ENCODE measurements around the gene CHD5.

CHD5 gene

DNA sequence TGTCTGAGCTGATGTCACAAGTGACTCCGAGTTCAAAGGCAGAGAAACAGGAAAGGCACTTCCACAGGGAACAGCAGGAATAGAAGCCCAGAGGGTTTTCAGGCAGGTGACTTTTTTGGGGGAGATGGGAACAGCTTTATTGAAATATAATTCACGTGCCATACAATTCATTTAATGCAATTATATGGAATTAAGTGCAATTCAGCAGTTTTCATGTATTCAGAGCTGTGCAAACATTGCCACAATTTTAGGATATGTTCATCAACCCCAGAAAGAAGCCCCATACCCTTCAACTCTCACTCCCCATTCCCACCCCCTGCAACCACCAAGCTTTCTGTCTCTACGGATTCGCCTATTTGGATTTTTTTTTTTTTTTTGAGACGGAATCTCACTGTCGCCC is 117.5 kb downstream of the CHD5 start:
- DNase-seq (ENCODE audit: low read depth) = no peak

DNA sequence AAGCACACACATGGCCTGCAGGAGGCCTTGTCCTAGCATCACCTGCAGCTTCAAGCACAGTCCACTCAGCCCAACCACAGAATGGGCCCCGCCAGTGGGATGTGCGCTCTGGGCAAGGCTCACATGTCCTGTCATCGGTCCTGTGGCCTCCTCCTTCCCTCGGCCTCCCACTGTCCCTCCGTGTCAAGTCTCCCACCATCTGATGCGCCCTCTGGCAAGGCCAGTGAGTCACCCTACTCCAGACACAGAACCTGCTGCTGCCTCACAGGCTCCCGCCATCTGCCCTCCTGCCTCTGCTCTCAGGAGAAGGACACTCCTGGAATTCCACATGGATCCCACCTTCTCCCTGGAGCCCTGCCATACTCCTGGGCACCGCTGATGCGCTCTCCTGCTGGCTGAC is 120.3 kb downstream of the CHD5 start:
- no peak for DNase-seq (ENCODE audit: low read depth)

DNA sequence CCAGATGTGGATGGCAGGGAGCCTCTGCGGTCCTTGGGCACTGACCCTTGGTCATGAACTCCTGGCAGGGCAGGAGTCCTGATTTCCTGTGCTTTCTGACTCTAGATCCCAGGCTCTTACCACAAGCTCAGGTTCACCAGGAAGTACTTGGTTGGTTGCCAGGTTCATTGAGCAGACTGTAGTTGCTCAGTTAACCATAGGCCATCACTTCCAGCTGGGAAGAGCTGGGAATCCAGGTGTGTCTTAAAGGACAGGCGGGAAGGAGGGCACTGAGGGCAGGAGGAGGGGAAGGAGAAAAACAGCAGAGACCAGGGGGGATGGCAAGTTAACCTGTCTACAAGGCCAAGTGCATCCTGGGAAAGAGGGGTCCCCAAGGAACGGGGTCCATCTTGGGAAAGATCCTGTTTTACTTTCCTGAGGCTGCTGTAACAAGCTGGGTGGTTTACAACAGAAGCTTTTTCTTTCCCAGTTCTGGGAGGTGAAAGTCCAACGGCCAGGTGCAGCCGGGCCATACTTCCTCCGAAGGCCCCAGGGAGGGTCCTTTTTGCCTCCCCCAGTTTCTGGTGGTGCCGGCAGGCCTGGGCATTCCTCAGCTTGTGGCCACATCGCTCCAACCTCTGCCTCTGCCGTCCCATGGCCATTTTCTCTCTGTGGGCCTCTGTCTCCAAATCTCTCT is 122.8 kb downstream of the CHD5 start:
- DNase-seq (ENCODE audit: low read depth) = no peak

DNA sequence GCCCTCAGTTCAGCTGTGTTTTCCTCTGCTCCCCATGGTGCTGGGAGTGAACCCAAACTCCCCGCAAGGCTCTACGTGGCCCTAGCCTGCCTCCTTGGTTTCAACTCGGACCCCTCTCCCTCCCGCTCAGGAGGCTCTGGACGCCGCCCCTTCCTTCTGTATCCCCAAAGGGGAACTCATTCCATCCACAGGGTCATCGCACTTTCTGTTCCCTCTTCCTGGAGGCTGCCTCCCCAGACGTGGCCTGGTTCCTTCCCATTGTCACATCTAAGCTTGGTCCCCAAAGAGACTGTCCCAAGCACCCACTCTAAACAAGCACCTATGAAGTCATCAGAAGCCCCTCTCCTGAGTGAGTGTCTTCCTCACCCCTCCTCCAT is 123.6 kb downstream of the CHD5 start:
- DNase-seq (ENCODE audit: low read depth) = no peak

- DNase-seq (ENCODE audit: low read depth) = no peak
Observed at GRCh38 chr1:6054596-6054995, 125.5 kb downstream of the CHD5 start.

DNA sequence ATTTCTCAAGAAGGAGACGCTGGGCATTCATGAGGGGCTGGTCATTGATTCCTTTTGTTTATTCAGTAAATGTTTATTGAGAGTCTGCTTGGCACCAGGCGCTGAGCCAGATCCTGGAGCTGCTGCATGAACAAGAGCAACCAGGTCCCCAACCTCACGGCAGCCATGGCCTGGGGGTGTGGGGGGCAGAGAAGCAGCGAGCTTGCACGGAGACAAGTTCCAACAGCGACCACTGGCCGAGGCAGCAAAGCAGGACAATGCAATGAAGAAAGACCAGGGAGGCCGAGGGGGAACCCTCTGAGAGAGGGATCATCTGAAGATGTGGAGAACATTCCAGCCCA is 126.9 kb downstream of the CHD5 start:
- no peak for DNase-seq (ENCODE audit: low read depth)

- DNase-seq (ENCODE audit: low read depth) = peak; percentile 12
Observed at GRCh38 chr1:6052543-6053205, 127.4 kb downstream of the CHD5 start.

Measured in activated gamma-delta T cell treated with anti-CD3 and anti-CD28 coated beads, Interleukin-2, amount 50 U/mL, for 16 hours (primary cell).